Adipocyte (in vitro differentiated cells): ENCODE results near the gene SOX3.

Experiments
- DNase-seq: peaks from one replicate; pipeline ENCODE4 v3.0.0-alpha.2; 2015; ENCODE audit warnings: low read depth
- H3K27me3 ChIP-seq: replicated peaks from 2 replicates; pipeline ENCODE4 v1.7.0; 2013; ENCODE audit warnings: mild to moderate bottlenecking, low read length, moderate library complexity; ENCODE audit not compliant: control insufficient read depth, insufficient read depth
- H3K36me3 ChIP-seq: 2 replicates; pipeline ENCODE4 v1.7.0; 2013; ENCODE audit warnings: low read length, mild to moderate bottlenecking, moderate library complexity; ENCODE audit not compliant: control insufficient read depth, insufficient read depth, severe bottlenecking
- H3K4me1 ChIP-seq: 2 replicates; pipeline ENCODE4 v1.7.0; 2013; ENCODE audit warnings: mild to moderate bottlenecking, low read length, moderate library complexity; ENCODE audit not compliant: control insufficient read depth, insufficient read depth
- H3K4me3 ChIP-seq: 2 replicates; pipeline ENCODE4 v1.7.0; 2013; ENCODE audit warnings: mild to moderate bottlenecking, low read length, moderate library complexity
- H3K9ac ChIP-seq: 2 replicates; pipeline ENCODE4 v1.7.0; 2013; ENCODE audit warnings: mild to moderate bottlenecking, low read length, moderate library complexity
- H3K9me3 ChIP-seq: 2 replicates; pipeline ENCODE4 v1.7.0; 2013; ENCODE audit warnings: mild to moderate bottlenecking, low read length, moderate library complexity; ENCODE audit not compliant: control insufficient read depth

Gene SOX3

DNA sequence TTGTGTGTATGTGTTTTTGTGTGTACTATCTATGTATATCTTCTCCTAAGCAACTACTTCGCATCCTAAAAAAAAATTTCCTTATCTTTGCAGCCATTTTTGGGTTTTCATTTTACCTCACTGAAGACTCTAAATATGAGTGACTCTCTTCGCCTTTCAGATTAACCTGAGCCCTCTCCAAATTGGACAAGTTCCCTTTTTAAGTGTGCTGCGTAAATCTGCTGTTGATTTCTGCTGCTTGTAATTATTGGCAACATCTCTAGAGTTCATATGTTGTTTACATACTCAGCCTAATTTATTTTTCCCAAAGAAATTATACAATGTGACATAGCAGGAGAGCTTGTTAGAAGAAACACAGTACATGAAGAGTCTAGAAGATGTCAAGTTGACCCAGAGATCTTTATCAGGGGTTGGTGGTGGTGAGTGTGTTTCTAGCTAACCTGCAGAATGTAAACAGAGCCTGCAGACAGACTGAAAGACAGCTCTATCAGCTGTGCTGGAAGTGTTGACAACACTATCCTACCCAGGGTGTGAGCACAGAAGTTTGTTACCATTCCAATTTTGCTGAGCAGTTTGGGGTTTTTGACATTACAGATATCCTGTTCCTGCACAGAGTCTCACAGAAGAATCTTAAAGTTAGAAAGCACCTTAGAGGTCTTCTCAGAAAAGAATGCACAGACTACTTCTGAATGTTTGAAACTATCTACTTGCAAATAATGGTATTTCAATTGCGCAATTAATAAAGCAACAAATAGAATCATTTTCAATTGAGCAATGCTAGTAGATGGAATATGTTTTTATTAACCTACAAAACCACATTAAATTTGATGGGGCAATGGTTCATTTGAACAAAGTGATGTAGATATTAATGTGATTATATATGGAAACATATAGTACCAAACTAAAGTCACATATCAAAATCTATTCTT, 12.5 kb downstream of the SOX3 start:
- H3K4me3 ChIP-seq = no peak overlapping the region
- peaks cover 44% of the 10 kb centered on the region for H3K27me3 ChIP-seq
- H3K9ac ChIP-seq = no peak overlapping the region
- no peaks in the 10 kb centered on the region for H3K4me1 ChIP-seq
- DNase-seq = no peak
- no peaks in the 10 kb centered on the region for H3K36me3 ChIP-seq
- no peaks in the 10 kb centered on the region for H3K9me3 ChIP-seq

DNA sequence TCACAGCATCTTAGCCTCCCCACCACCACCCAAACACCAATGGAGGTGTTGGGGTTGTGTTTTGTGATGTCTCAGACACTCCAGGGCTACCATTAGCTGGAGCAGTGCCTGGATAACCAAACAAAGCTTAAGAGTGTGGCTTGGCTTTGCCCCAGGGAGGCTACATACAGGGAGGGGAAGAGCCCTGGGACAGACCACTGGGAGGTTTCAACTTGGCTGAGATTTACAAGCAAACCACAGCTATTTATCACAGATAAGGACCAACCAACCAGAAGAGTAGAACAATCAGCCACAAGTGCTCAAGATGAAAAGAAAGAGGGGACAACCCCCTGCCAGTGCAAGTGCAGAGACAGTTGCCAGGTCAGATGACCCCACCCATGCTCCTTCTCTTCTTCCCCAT, 24.1 kb downstream of the SOX3 start:
- Histone ChIP-seq H3K9me3 (no peaks in the 10 kb centered on the region), H3K27me3 (peaks cover 14% of the 10 kb centered on the region), H3K9ac (no peak overlapping the region), H3K36me3 (no peaks in the 10 kb centered on the region), H3K4me1 (no peaks in the 10 kb centered on the region), H3K4me3 (no peak overlapping the region)
- no peak for DNase-seq

DNA sequence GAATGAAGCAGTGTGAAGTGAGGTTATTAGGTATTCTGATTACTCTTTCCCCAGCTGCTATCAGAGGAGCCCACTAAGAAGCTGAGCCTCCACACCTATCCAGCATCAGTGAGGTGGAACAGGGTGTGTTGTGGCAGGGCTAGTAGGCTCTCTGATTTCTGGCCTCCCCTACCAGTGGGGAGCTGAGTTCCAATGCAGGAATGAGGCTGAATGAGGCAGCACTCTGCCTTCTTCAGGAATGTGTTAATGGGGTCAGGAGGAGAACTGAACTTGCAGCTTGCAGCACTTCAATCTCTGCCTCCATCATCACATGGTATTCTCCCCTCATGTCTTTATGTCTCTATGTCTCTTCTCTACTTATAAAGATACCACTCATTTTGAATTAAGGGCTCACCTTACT, 26.9 kb downstream of the SOX3 start:
- no peak overlapping the region for H3K9ac ChIP-seq
- H3K4me3 ChIP-seq = no peak overlapping the region
- peaks cover 18% of the 10 kb centered on the region for H3K9me3 ChIP-seq
- no peaks in the 10 kb centered on the region for H3K36me3 ChIP-seq
- H3K27me3 ChIP-seq = peaks cover 7% of the 10 kb centered on the region
- no peaks in the 10 kb centered on the region for H3K4me1 ChIP-seq
- DNase-seq = no peak

DNA sequence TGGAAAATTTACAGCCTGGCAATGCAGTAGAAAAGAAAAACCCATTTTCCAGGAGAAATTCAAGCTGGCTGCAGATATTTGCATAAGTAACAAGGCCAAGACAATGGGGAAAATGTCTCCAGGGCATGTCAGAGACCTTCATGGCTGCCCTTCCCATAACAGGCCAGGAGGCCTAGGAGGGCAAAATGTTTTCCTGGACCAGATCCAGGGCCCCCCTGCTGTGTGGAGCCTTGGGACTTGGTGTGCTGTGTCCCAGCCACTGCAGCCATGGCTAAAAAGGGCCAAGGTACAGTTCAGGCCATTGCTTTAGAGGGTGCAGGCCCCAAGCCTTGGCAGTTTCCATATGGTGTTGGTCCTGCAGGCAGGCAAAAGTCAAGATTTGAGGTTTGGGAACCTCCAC, 29.8 kb downstream of the SOX3 start:
- Histone ChIP-seq H3K9ac (no peak overlapping the region), H3K27me3 (peaks cover 7% of the 10 kb centered on the region), H3K36me3 (no peaks in the 10 kb centered on the region), H3K4me1 (no peaks in the 10 kb centered on the region), H3K9me3 (peaks cover 18% of the 10 kb centered on the region), H3K4me3 (no peak overlapping the region)
- no peak for DNase-seq

DNA sequence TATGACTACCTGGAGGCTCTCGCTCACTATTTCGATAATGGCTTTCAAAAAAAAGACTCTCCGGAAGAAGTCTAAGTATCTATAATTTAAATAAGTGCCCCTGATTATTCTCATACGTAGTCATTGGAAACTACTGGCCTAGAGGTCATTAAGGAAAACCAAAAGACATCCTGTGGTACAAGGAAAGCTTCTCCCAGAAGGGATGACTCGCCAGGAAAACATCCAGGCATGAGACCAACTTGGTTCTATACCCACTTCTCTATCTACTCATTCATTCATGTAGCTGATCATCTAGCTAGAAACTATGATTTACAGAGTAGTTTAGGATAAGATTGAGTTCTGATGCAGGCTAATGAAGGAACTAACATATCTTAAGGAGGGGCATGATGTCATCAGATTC, 37.7 kb downstream of the SOX3 start:
- no peak for DNase-seq

More for the DNA sequence above, 37.7 kb downstream of the SOX3 start:
- H3K4me1 ChIP-seq = no peaks in the 10 kb centered on the region
- H3K9me3 ChIP-seq = no peaks in the 10 kb centered on the region
- H3K36me3 ChIP-seq = no peaks in the 10 kb centered on the region
- H3K4me3 ChIP-seq = no peak overlapping the region
- no peak overlapping the region for H3K9ac ChIP-seq
- H3K27me3 ChIP-seq = peaks cover 6% of the 10 kb centered on the region
